ENCODE results near the gene ATP8A2.

Gene ATP8A2

DNA sequence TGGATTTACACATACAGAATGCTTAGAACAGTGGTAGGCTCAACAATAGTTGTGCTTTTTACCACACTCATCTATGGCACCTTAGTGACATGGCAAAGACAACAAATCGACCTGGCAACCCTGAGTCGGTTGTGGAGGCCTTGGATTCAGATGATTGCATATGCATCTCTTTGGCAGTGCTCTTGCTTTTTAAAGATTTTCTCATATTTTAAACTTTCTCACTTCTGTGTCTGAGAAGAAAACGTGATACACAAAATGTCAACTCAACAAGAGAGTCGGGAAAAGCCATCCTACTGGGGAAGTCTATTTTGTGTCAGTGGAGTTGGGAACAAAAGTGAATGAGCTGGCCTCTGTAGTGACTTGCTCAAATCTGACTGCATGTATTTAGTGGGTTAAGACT is 85.8 kb downstream of the ATP8A2 start:
- no peak for TF ChIP-seq CTCF (conservative IDR thresholded peaks at IDR 0.05)
- TF ChIP-seq ZFX (IDR thresholded peaks at IDR 0.05), result no peak

DNA sequence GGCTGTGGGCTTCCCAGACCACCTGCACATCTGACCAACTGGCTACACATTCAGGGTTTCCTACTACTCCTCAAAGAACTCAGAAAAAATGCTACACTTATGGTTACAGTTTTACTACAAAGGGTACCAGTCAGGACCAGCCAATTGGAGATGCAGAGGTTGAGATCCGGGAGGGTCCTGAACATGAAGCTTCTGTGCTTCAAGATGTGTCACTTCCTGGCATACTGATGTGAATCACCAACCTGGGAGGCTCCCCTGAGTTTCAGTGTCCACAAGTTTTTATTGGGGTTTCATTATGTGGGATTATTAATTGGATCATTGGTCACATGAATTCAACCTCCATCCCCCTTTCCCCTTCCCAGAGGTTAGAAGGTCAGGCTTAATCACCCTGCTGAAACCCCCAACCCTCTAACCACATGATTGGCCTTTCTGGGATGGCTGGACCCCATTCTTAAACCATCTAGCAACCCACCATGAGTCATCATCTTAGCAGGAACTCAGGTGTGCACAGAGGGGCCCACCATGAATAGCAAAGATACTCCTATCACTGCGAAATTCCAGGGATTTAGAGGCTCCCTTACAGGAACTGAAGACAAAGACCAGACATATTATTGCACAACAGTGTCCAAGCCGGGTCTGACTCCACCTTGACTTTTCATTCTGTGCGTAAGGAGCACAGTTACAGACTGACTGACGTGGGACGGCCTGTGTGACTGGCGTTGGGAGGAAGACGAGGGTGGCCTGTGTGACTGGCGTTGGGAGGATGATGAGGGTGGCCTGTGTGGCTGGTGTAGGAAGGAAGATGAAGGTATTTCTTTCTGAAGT is 90.7 kb downstream of the ATP8A2 start:
- TF ChIP-seq ZFX (IDR thresholded peaks at IDR 0.05) (peak; percentile 36; the same call in 1 of the 2 replicates), CTCF (conservative IDR thresholded peaks at IDR 0.05) (no peak)
- H3K27ac ChIP-seq, result no peak overlapping the region

More for the DNA sequence above, 85.8 kb downstream of the ATP8A2 start:
- H3K27ac ChIP-seq, result no peak overlapping the region

- TF ChIP-seq ZFX (IDR thresholded peaks at IDR 0.05), result no peak
- no peak for TF ChIP-seq CTCF (conservative IDR thresholded peaks at IDR 0.05)
- H3K27ac ChIP-seq, result no peak overlapping the region
These were observed 91.7 kb downstream of the ATP8A2 start for GRCh38 chr13:25463496-25463895.

GRCh38 chr13:25466880-25467279 is 95.1 kb downstream of the ATP8A2 start:
- TF ChIP-seq ZFX (IDR thresholded peaks at IDR 0.05) (no peak), CTCF (conservative IDR thresholded peaks at IDR 0.05) (no peak)
- no peak overlapping the region for H3K27ac ChIP-seq

GRCh38 chr13:25468325-25469168 is 96.8 kb downstream of the ATP8A2 start:
- TF ChIP-seq ZFX (IDR thresholded peaks at IDR 0.05), result no peak
- no peak for TF ChIP-seq CTCF (conservative IDR thresholded peaks at IDR 0.05)
- no peak overlapping the region for H3K27ac ChIP-seq

DNA sequence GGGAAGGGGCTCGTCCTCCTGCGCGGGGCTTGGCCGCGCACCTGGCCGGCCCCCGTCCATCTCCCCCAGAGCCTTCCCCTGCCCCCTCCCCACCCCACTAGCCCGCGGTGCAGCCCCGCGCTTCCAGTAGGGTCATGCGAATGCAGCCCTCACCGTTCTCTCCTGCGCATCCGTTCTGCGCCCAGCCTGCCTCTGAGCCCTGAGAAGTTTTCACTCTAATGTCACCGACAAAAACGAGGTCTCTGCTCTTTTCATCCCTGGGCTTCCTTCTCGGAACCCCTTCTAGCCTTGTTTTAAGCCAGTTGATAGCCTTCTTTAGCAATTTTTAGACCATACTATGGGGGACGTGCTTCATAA is 97.4 kb downstream of the ATP8A2 start:
- H3K27ac ChIP-seq, result no peak overlapping the region
- TF ChIP-seq ZFX (IDR thresholded peaks at IDR 0.05), result no peak
- TF ChIP-seq CTCF (conservative IDR thresholded peaks at IDR 0.05), result no peak

DNA sequence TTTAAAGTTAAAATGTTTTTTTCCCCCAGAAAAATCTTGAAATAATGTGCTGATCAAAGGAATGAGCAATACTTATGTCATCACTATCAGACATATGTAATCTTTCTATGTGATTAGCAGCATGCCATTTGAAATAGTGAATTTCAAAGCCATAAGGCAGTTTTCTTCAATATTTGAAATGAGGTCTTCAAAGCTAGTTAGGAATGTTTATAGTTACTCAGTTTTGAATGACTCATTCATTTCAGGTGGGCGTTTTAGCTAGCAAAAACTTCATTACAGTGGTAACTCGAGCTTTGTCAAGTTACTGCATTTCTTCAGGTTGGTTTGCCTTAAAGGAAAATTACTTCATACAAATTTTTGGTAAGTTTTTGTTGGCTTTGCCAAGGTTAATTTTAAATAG is 102.1 kb downstream of the ATP8A2 start:
- TF ChIP-seq ZFX (IDR thresholded peaks at IDR 0.05) (no peak), CTCF (conservative IDR thresholded peaks at IDR 0.05) (no peak)
- no peak overlapping the region for H3K27ac ChIP-seq
